ENCODE results near the gene GNA14.

GRCh38 chr9:77429928-77430327 lies 218.2 kb downstream of the GNA14 start:
- TF ChIP-seq POLR2A (IDR thresholded peaks at IDR 0.05), result no peak
- TF ChIP-seq CTCF (IDR thresholded peaks at IDR 0.05), result no peak

Measured in breast epithelium (tissue), 3 donors.